Transverse colon (tissue), 4 donors: Measurements from ENCODE around the gene SLC17A9.

Experiments
- CTCF ChIP-seq, 5 experiments: fragments of 200-600 bp in 3 of 5; fragments of 450-650 bp in 2 of 5; sonication (generic) in 3 of 5; IDR thresholded peaks; 1 replicate in 2 of 5; 2 replicates in 3 of 5; pipeline ENCODE4 v1.5.1; 2016 to 2017; ENCODE audit warnings: antibody characterized with exemption in 5 of 5, inconsistent platforms in 3 of 5, mild to moderate bottlenecking in 2 of 5, moderate library complexity in 1 of 5
- POLR2AphosphoS5 ChIP-seq, 3 donors: sonication (generic); formaldehyde crosslinking; IDR thresholded peaks; one replicate each; pipeline ENCODE4 v1.6.1; 2016; ENCODE audit warnings: antibody characterized with exemption in 3 of 3

DNA sequence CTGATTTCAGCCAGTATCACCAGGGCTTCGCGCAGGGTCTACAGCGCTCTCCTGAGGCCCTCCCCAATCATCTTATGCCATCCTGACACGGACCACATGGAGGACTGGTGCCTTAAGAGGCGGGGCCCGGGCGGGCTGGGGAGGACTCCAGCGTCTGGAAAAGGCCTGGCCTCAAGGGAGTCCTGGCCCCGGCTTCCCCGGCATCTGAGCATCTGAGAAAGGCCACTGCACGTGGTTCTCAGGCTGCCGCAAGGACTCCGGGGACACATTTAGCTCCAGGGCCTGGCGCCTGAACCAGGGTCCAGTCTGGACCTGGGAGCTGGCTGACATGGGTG is 32.9 kb downstream of the SLC17A9 start:
- TF ChIP-seq CTCF (IDR thresholded peaks at IDR 0.05) (no peak), POLR2AphosphoS5 (IDR thresholded peaks at IDR 0.05) (no peak)
